ENCODE measurements around the gene GPR180. TPM values are rescaled to one million over a fixed set of nuclear protein-coding genes. Genes with fewer than 3 reads are reported as not detected.

GPR180 gene
- 1 to 10 TPM; 4.6 to 6.0 TPM for total RNA-seq

- Histone ChIP-seq H3K9me3 (no peaks in the 10 kb centered on the region), H3K27me3 (no peaks in the 10 kb centered on the region), H3K36me3 (replicated peaks in 1 of 2; ENCODE audit: insufficient read depth in 1 of 2, low read depth in 2 of 2) (no peaks in the 10 kb centered on the region), H3K4me1 (peaks cover 12% of the 10 kb centered on the region), H3K27ac (peak within 1 kb of the TSS; percentile 76 to 86 (median 82)), H3K4me3 (peak within 1 kb of the TSS; percentile 80 to 93)
- WGBS, 2 donors: 1% methylated on average over 23 to 66 of the region's 71 CpGs
- intact Hi-C loops (cut with DNase I): no loop called here
- TF ChIP-seq POLR2A (IDR thresholded peaks at IDR 0.05): peak; percentile 78 to 85 (median 85)
- TF ChIP-seq CTCF (IDR thresholded peaks at IDR 0.05): no peak
- DNase-seq: peak; percentile 96 to 98 (median 98)
- ATAC-seq: peak; percentile 99
These were observed at the start of gene GPR180 for GRCh38 chr13:94601446-94602431. TSS of gene GPR180 (plus strand) at chr13:94601857. CDS start at chr13:94601928, 71 bp downstream.

GRCh38 chr13:94552095-94552494, 49.6 kb upstream of the GPR180 start:
- Histone ChIP-seq H3K36me3 (replicated peaks in 1 of 2; ENCODE audit: insufficient read depth in 1 of 2, low read depth in 2 of 2) (no peaks in the 10 kb centered on the region), H3K4me1 (peaks cover 15% of the 10 kb centered on the region), H3K27me3 (no peaks in the 10 kb centered on the region), H3K9me3 (no peaks in the 10 kb centered on the region), H3K4me3 (no peak overlapping the region), H3K27ac (no peak overlapping the region)
- DNase-seq (no peak), ATAC-seq (no peak)
- TF ChIP-seq CTCF (IDR thresholded peaks at IDR 0.05) (no peak), POLR2A (IDR thresholded peaks at IDR 0.05) (no peak)
- 82 to 90% methylated on average over 5 of the region's 5 CpGs for WGBS, 2 donors
- intact Hi-C loops (cut with DNase I): no loop called here

- intact Hi-C loops (cut with DNase I): no loop called here
- peaks cover 8% of the 10 kb centered on the region for H3K4me1 ChIP-seq
- no peak for ATAC-seq
- no peak overlapping the region for H3K27ac ChIP-seq
- DNase-seq: no peak
- no peak overlapping the region for H3K4me3 ChIP-seq
- 90 to 96% methylated on average over 4 of the region's 4 CpGs for WGBS, 2 donors
- H3K36me3 ChIP-seq (replicated peaks in 1 of 2; ENCODE audit: insufficient read depth in 1 of 2, low read depth in 2 of 2): no peaks in the 10 kb centered on the region
- no peaks in the 10 kb centered on the region for H3K9me3 ChIP-seq
- no peaks in the 10 kb centered on the region for H3K27me3 ChIP-seq
- TF ChIP-seq POLR2A (IDR thresholded peaks at IDR 0.05): no peak
- no peak for TF ChIP-seq CTCF (IDR thresholded peaks at IDR 0.05)
These were observed 47.9 kb upstream of the GPR180 start for GRCh38 chr13:94553766-94554165.

GRCh38 chr13:94556041-94556440, 45.6 kb upstream of the GPR180 start:
- H3K27me3 ChIP-seq: no peaks in the 10 kb centered on the region
- ATAC-seq (no peak), DNase-seq (no peak)
- H3K36me3 ChIP-seq (replicated peaks in 1 of 2; ENCODE audit: insufficient read depth in 1 of 2, low read depth in 2 of 2): no peaks in the 10 kb centered on the region
- 30 to 40% methylated on average over 1 of the region's 1 CpG for WGBS, 2 donors
- H3K9me3 ChIP-seq: no peaks in the 10 kb centered on the region
- H3K27ac ChIP-seq: no peak overlapping the region
- H3K4me3 ChIP-seq: no peak overlapping the region
- TF ChIP-seq POLR2A (IDR thresholded peaks at IDR 0.05) (no peak), CTCF (IDR thresholded peaks at IDR 0.05) (no peak)
- intact Hi-C loops (cut with DNase I): no loop called here
- H3K4me1 ChIP-seq: no peaks in the 10 kb centered on the region
